Measurements from ENCODE around the gene CPSF4L. TPM values are rescaled to one million over a fixed set of nuclear protein-coding genes. Genes with fewer than 3 reads are reported as not detected.
A peak's percentile ranks its signal among the peaks of the same experiment; 100 is the strongest.
"Not testable (repeated sequence)": the region's sequence is repeated elsewhere in the genome, so short reads cannot be mapped to it uniquely, and the experiment has no call there.

Gene CPSF4L, protein sequence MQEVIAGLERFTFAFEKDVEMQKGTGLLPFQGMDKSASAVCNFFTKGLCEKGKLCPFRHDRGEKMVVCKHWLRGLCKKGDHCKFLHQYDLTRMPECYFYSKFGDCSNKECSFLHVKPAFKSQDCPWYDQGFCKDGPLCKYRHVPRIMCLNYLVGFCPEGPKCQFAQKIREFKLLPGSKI
- not detected for total RNA-seq
- polyA plus RNA-seq (ENCODE audit: insufficient read depth, low read depth, low replicate concordance): not detected
- long read RNA-seq, donor 1: 0 reads
- long read RNA-seq, donor 2: 0 reads
- long read RNA-seq, donor 3: 0 reads
- long read RNA-seq, donor 4: 0 reads
- long read RNA-seq, donor 5: 0 reads
- long read RNA-seq, donor 6: 0 reads
- long read RNA-seq, donor 7: 0 reads
- long read RNA-seq, donor 8: 0 reads
- long read RNA-seq, donor 9: 0 reads
- long read RNA-seq, donor 10: 0 reads

DNA sequence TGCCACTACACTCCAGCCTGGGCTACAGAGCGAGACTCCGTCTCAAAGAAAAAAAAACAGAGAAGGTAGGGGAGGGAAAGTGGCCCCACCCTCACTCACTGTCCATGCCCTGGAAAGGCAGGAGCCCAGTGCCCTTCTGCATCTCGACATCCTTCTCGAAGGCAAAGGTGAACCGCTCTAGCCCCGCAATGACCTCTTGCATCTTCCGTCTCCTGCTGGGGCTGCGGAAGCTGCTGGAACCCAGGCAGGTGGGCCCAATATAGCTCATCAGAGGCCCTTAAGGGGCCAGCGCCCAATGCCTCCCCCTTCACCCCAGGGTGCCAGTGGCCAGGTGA lies at the start of gene CPSF4L:
Gene CPSF4L, minus strand, starts transcription at position 264 of the 335 bp plus-strand sequence. Its CDS starts 62 bp downstream, at position 202.
- intact Hi-C loops (cut with DNase I): no loop called here
- no peak for FAIRE-seq
- no peaks in the 10 kb centered on the region for H3K4me1 ChIP-seq (ENCODE audit: control insufficient read depth in 2 of 3, insufficient read depth in 2 of 3, low read depth in 1 of 3, low read length in 3 of 3)
- no peak within 1 kb of the TSS for H3K9ac ChIP-seq (ENCODE audit: low read length in 3 of 3)
- no peaks in the 10 kb centered on the region for H3K36me3 ChIP-seq (ENCODE audit: control insufficient read depth in 2 of 3, insufficient read depth in 3 of 3, low read length in 3 of 3)
- H3K27me3 ChIP-seq (ENCODE audit: control insufficient read depth, insufficient read depth, low read length): no peaks in the 10 kb centered on the region
- no peaks in the 10 kb centered on the region for H3K9me3 ChIP-seq (ENCODE audit: control insufficient read depth in 2 of 3, insufficient read depth in 1 of 3, low read length in 3 of 3)
- TF ChIP-seq, protein P1, sequence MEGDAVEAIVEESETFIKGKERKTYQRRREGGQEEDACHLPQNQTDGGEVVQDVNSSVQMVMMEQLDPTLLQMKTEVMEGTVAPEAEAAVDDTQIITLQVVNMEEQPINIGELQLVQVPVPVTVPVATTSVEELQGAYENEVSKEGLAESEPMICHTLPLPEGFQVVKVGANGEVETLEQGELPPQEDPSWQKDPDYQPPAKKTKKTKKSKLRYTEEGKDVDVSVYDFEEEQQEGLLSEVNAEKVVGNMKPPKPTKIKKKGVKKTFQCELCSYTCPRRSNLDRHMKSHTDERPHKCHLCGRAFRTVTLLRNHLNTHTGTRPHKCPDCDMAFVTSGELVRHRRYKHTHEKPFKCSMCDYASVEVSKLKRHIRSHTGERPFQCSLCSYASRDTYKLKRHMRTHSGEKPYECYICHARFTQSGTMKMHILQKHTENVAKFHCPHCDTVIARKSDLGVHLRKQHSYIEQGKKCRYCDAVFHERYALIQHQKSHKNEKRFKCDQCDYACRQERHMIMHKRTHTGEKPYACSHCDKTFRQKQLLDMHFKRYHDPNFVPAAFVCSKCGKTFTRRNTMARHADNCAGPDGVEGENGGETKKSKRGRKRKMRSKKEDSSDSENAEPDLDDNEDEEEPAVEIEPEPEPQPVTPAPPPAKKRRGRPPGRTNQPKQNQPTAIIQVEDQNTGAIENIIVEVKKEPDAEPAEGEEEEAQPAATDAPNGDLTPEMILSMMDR (IDR thresholded peaks at IDR 0.05; ENCODE audit: borderline replicate concordance, extremely low read depth, insufficient read depth): no peak
- H3K27ac ChIP-seq (ENCODE audit: low read depth in 2 of 2, low read length in 2 of 2): no peak within 1 kb of the TSS
- H3K4me3 ChIP-seq (ENCODE audit: low read length in 3 of 3): no peak within 1 kb of the TSS
- DNase-seq: peak in 1 of 5 donors; percentile 41

DNA sequence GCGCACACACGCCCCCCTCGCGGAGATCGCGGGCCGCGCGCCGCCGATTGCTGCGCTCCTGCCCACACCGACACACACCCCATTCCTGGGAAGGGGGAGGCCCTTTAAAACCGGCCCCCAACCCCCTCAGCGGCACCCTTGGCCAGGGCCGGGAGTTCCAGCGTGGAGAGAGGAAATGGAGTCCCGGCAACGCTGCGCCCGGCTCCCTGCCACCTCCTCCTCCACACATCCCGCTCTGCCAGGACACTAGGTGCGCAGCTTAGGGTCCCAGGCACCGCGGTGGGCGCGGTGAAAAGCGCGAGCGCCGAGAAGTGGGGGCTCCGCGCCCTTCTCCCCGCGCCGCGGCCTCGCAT lies 49.7 kb upstream of the CPSF4L start:
- peak overlapping the region; percentile 97 to 98 for H3K27ac ChIP-seq (ENCODE audit: low read depth in 2 of 2, low read length in 2 of 2)
- no peaks in the 10 kb centered on the region for H3K9me3 ChIP-seq (ENCODE audit: control insufficient read depth in 2 of 3, insufficient read depth in 1 of 3, low read length in 3 of 3)
- FAIRE-seq (no peak), DNase-seq (peak in 2 of 5 donors; percentile 37 to 89)
- peaks cover 0 to 24% (median 15%) of the 10 kb centered on the region in 3 donors for H3K4me1 ChIP-seq (ENCODE audit: control insufficient read depth in 2 of 3, insufficient read depth in 2 of 3, low read depth in 1 of 3, low read length in 3 of 3)
- no peaks in the 10 kb centered on the region for H3K27me3 ChIP-seq (ENCODE audit: control insufficient read depth, insufficient read depth, low read length)
- no peaks in the 10 kb centered on the region for H3K36me3 ChIP-seq (ENCODE audit: control insufficient read depth in 2 of 3, insufficient read depth in 3 of 3, low read length in 3 of 3)
- intact Hi-C loops (cut with DNase I): no loop called here
- peak overlapping the region; percentile 78 to 97 (median 97) for H3K9ac ChIP-seq (ENCODE audit: low read length in 3 of 3)
- H3K4me3 ChIP-seq (ENCODE audit: low read length in 3 of 3): peak overlapping the region; percentile 90 to 95 (median 92)
- TF ChIP-seq, protein P1 (IDR thresholded peaks at IDR 0.05; ENCODE audit: borderline replicate concordance, extremely low read depth, insufficient read depth): no peak

DNA sequence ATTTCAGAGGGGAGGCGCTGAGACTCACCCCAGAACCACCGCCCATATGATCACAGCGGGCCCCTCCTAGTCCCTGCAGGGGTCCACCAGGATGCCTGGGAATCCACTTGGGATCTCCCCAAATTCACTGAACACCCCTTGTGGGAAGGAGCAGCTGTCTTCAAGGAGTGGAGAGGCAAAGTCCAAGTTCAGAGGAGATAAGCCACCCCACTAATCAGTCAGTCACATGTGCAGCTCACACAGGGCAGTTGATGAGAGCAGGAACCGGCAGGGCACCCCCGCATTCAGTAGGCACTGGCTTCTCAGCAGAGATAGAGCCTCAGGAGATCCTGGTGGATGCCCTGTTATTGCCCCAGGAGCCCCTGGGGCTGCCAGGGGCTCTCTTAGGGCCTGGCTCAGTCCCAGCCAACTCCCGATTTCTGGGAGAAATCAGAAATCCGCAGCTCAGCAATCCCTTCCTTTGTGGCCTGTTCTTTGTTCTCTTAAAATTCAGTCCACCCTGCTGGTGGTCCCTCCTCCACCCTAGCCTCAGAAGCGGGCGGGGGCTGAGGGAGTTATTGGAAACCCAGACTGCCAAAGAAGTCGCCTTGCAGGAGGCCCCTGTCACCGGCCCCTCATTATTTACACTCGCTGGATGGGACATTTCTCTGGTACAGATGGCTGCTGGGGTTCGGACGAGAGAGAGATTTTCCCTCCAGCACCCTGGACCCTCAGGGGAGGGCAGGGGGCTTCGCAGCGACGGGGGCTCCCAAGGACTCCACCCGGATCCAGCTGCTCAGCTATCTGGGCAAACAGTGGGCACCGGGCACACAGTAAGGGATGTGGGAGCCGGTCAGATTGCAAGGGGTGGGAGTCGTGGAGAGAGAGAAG lies 48.3 kb upstream of the CPSF4L start:
- intact Hi-C loops (cut with DNase I): no loop called here
- Histone ChIP-seq H3K9me3 (ENCODE audit: control insufficient read depth in 2 of 3, insufficient read depth in 1 of 3, low read length in 3 of 3) (no peaks in the 10 kb centered on the region), H3K9ac (ENCODE audit: low read length in 3 of 3) (peak overlapping the region; percentile 56 to 97 (median 87)), H3K4me1 (ENCODE audit: control insufficient read depth in 2 of 3, insufficient read depth in 2 of 3, low read depth in 1 of 3, low read length in 3 of 3) (peaks cover 4 to 33% (median 26%) of the 10 kb centered on the region in 3 donors), H3K27me3 (ENCODE audit: control insufficient read depth, insufficient read depth, low read length) (no peaks in the 10 kb centered on the region), H3K36me3 (ENCODE audit: control insufficient read depth in 2 of 3, insufficient read depth in 3 of 3, low read length in 3 of 3) (no peaks in the 10 kb centered on the region), H3K27ac (ENCODE audit: low read depth in 2 of 2, low read length in 2 of 2) (peak overlapping the region; percentile 97 to 98), H3K4me3 (ENCODE audit: low read length in 3 of 3) (peak overlapping the region; percentile 69 to 95 (median 90))
- DNase-seq (peak in 4 of 5 donors; percentile 81 to 91 (median 84)), FAIRE-seq (no peak)
- TF ChIP-seq, protein P1 (IDR thresholded peaks at IDR 0.05; ENCODE audit: borderline replicate concordance, extremely low read depth, insufficient read depth): no peak

DNA sequence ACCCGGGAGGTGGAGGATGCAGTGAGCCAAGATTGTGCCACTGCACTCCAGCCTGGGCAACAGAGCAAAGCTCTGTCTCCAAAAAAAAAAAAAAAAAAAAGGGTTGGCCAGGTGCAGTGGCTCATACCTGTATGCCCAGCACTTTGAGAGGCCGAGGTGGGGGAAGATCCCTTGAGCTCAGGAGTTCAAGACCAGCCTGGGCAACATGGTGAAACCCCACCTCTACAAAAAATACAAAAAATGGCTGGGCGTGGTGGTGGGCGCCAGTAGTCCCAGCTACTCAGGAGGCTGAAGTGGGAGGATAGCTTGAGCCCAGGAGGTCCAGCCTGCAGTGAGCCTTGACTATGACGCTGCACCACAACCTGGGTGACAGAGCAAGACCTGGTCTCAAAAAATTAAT lies 47.3 kb upstream of the CPSF4L start:
- DNase-seq; intact Hi-C loops (cut with DNase I); H3K9me3 ChIP-seq (ENCODE audit: control insufficient read depth in 2 of 3, insufficient read depth in 1 of 3, low read length in 3 of 3); H3K36me3 ChIP-seq (ENCODE audit: control insufficient read depth in 2 of 3, insufficient read depth in 3 of 3, low read length in 3 of 3); FAIRE-seq; H3K27me3 ChIP-seq (ENCODE audit: control insufficient read depth, insufficient read depth, low read length); H3K9ac ChIP-seq (ENCODE audit: low read length in 3 of 3): not testable (repeated sequence)
- Histone ChIP-seq H3K27ac (ENCODE audit: low read depth in 2 of 2, low read length in 2 of 2) (peak overlapping the region; percentile 94 to 97), H3K4me1 (ENCODE audit: control insufficient read depth in 2 of 3, insufficient read depth in 2 of 3, low read depth in 1 of 3, low read length in 3 of 3) (peaks cover 4 to 40% (median 26%) of the 10 kb centered on the region in 3 donors), H3K4me3 (ENCODE audit: low read length in 3 of 3) (peak overlapping the region in 1 of 3 donors; percentile 65)
